Activated CD8-positive, alpha-beta memory T cell treated with anti-CD3 and anti-CD28 coated beads, Interleukin-2, amount 10 ng/mL, durations not matched to agents 7 days and 5 days (primary cell): ENCODE results near the gene ZNF385D. TPM values are rescaled to one million over a fixed set of nuclear protein-coding genes. Genes with fewer than 3 reads are reported as not detected.
"Not testable (repeated sequence)": the region's sequence is repeated elsewhere in the genome, so short reads cannot be mapped to it uniquely, and the experiment has no call there.

Source experiments
- ATAC-seq: fragments of 150-1000 bp; cut with Tn5 transposase; one replicate; pipeline ENCODE4 v1.10.0; 2021; ENCODE audit warnings: moderate library complexity
- CTCF ChIA-PET: fragments of 350-600 bp; sonication (Branson Sonifier 250); formaldehyde crosslinking; loops from one replicate; lab custom pipeline; 2021; ENCODE audit warnings: antibody characterized with exemption; lab: Charles Lee
- DNase-seq: peaks from one replicate; pipeline ENCODE4 v3.0.0-alpha.2; 2020
- H3K27ac Mint-ChIP-seq: one replicate; pipeline ENCODE4 v1.8.0; 2021; ENCODE audit warnings: mild to moderate bottlenecking, mixed read lengths
- H3K27me3 Mint-ChIP-seq: one replicate; pipeline ENCODE4 v1.8.0; 2021; ENCODE audit warnings: mixed read lengths
- H3K36me3 Mint-ChIP-seq: one replicate; pipeline ENCODE4 v1.8.0; 2021; ENCODE audit warnings: mild to moderate bottlenecking, mixed read lengths
- H3K4me1 Mint-ChIP-seq: one replicate; pipeline ENCODE4 v1.8.0; 2021; ENCODE audit warnings: mixed read lengths
- H3K4me3 Mint-ChIP-seq: one replicate; pipeline ENCODE4 v1.8.0; 2021; ENCODE audit warnings: mild to moderate bottlenecking, moderate library complexity, mixed read lengths
- H3K9me3 Mint-ChIP-seq: one replicate; pipeline ENCODE4 v1.8.0; 2022; ENCODE audit warnings: low read depth, mixed read lengths
- total RNA-seq, 2 experiments: library from RNA; stranded (reverse); gene quantifications; one replicate each; pipeline ENCODE4 v1.2.3, GENCODE V29; 2021

ZNF385D gene
- total RNA-seq, 2 experiments from 2014 or later, result not detected

DNA sequence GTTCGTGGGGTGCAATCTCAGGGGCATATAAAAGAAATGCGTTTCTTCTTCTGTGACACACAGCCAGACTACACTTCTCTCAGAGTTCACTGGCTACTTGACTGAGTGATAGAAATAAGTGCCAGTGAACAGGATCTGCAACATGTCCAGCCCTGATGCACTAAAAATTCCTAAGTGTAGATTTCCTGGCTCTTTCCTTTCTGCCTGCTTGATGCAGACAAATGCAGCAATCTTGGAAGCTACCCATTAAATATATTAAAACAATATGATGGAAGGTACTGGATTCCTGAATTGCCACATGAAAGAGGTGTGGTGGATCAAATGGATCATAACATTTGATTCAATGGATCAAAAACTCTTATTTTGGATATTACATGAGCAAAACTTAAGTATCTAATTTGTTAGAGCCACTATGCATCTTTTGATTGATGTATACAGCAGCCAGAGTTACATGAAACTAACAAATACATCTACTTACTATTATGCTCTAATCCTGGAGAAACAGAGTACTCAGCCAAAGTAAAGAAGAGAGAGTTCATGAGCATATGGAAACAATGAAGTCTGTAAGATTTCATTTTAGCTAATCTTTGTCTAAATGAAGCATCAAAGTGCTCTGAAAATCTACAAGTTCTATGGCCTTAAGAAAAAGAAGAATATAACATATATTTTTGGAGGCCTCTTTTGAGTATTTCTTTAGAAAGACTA is 222.6 kb downstream of the ZNF385D start:
- no peak overlapping the region for H3K4me3 Mint-ChIP-seq
- H3K27ac Mint-ChIP-seq, result no peak overlapping the region
- CTCF ChIA-PET, result no interaction called here
- no peaks in the 10 kb centered on the region for H3K36me3 Mint-ChIP-seq
- ATAC-seq (no peak), DNase-seq (no peak)
- H3K27me3 Mint-ChIP-seq, result no peaks in the 10 kb centered on the region
- peaks cover 3% of the 10 kb centered on the region for H3K9me3 Mint-ChIP-seq
- H3K4me1 Mint-ChIP-seq, result no peaks in the 10 kb centered on the region

GRCh38 chr3:21526461-21526860 is 224.5 kb downstream of the ZNF385D start:
- no peak for ATAC-seq
- H3K27me3 Mint-ChIP-seq, result no peaks in the 10 kb centered on the region
- no peak for DNase-seq
- no peak overlapping the region for H3K27ac Mint-ChIP-seq
- H3K36me3 Mint-ChIP-seq, result no peaks in the 10 kb centered on the region
- no peak overlapping the region for H3K4me3 Mint-ChIP-seq
- CTCF ChIA-PET, result no interaction called here
- H3K9me3 Mint-ChIP-seq, result peaks cover 2% of the 10 kb centered on the region
- no peaks in the 10 kb centered on the region for H3K4me1 Mint-ChIP-seq

DNA sequence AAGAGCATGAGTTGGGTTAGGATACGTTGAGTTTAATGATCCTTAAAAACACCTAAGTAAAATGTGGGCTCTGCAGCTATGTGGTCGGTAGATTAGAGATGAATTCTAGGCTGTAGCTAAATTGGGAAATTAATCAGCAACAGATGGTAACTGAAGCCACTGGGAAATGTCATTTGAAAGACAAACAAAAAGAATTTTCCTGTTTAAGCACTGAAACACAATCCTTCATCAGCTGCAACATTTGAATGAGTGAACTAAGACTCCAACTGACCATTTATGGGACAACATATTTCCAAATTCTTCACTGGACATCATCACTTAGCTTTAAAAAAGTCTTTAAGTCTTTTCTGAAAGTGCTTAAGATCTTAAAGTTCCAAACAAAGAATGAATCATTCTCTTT is 226.9 kb downstream of the ZNF385D start:
- Mint-ChIP-seq H3K27ac (no peak overlapping the region), H3K4me3 (no peak overlapping the region), H3K27me3 (no peaks in the 10 kb centered on the region), H3K36me3 (no peaks in the 10 kb centered on the region), H3K4me1 (no peaks in the 10 kb centered on the region), H3K9me3 (peaks cover 3% of the 10 kb centered on the region)
- CTCF ChIA-PET, result no interaction called here
- ATAC-seq, result no peak
- DNase-seq, result no peak

DNA sequence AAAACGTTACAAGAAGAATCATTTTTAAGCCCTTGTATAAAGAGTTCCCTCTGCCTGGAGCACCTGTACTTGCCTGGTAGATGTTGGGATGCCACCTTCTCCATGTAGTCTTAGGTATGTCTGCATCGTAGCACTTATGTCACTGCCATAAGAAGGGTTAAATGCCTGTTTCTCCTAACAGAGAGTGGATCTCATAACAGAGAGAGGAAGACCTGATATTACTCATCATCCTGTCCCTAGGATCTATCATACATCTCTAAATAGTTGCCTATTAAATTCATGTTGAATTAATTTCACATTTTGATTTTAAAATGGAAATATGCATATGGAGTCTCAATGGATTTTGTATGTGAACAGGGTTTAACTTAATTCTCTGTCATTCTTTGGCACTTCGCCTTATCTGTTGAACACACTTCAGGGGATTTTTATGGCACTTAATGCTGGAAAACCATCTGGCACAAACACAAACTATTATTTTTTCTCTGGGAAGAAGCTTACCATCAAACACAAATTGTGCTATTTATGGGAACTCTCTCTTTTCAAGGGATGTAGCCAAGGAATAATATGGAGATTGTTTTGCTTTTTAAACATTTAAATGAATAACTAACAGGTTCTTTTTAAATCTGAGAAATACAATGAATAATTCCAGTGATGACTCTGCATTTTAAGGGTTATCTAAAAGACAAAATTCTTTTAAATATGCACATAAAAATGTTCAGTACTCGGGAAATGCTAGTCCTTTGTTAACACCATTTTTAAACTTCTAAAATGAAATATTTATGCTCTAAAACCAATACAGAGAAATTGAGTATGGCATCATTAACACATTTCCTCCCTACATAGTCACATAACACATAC is 230.7 kb downstream of the ZNF385D start:
- DNase-seq (no peak), ATAC-seq (no peak)
- Mint-ChIP-seq H3K9me3 (peaks cover 3% of the 10 kb centered on the region), H3K36me3 (no peaks in the 10 kb centered on the region), H3K27ac (no peak overlapping the region), H3K4me3 (no peak overlapping the region), H3K27me3 (no peaks in the 10 kb centered on the region), H3K4me1 (no peaks in the 10 kb centered on the region)
- CTCF ChIA-PET, result no interaction called here

DNA sequence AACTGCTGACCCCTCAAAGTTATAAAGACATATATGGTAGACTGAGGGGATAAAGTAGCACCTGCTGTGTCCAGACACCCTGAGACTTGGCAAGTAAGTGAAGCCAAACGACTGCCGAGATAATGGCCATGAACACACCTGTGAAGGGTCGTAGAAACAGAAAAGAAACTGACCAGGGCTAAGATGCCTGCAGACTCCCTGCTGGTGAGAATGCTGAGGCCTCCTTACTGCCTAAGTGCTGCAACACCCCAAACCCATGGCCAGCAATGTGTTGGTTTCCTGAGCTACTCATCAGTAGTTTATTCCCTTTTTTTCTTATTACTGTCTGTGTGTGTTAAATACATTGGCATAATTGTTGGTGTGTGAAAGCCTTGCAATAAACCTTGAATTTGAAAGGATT is 233.8 kb downstream of the ZNF385D start:
- Mint-ChIP-seq H3K4me1 (no peaks in the 10 kb centered on the region), H3K27ac (no peak overlapping the region), H3K27me3 (no peaks in the 10 kb centered on the region)

GRCh38 chr3:21515417-21515816 is 235.6 kb downstream of the ZNF385D start:
- Mint-ChIP-seq H3K27ac (no peak overlapping the region), H3K27me3 (no peaks in the 10 kb centered on the region), H3K4me1 (no peaks in the 10 kb centered on the region), H3K4me3 (no peak overlapping the region), H3K36me3 (no peaks in the 10 kb centered on the region), H3K9me3 (peaks cover 9% of the 10 kb centered on the region)
- no peak for DNase-seq
- ATAC-seq, result no peak
- CTCF ChIA-PET, result no interaction called here

More for the DNA sequence above, 233.8 kb downstream of the ZNF385D start:
- Mint-ChIP-seq H3K4me3 (no peak overlapping the region), H3K36me3 (no peaks in the 10 kb centered on the region), H3K9me3 (peaks cover 3% of the 10 kb centered on the region)
- no peak for DNase-seq
- CTCF ChIA-PET, result no interaction called here
- no peak for ATAC-seq

GRCh38 chr3:21509731-21510470 is 241.1 kb downstream of the ZNF385D start:
- CTCF ChIA-PET, result no interaction called here

GRCh38 chr3:21508246-21508645 is 242.8 kb downstream of the ZNF385D start:
- Mint-ChIP-seq H3K27me3 (no peaks in the 10 kb centered on the region), H3K4me1 (no peaks in the 10 kb centered on the region), H3K27ac (no peak overlapping the region), H3K36me3 (no peaks in the 10 kb centered on the region), H3K4me3 (no peak overlapping the region), H3K9me3 (peaks cover 14% of the 10 kb centered on the region)
- CTCF ChIA-PET, result no interaction called here
- ATAC-seq, result no peak
- DNase-seq, result no peak

More at GRCh38 chr3:21509731-21510470, 241.1 kb downstream of the ZNF385D start:
- H3K9me3 Mint-ChIP-seq, result peaks cover 12% of the 10 kb centered on the region
- no peak overlapping the region for H3K27ac Mint-ChIP-seq
- no peak overlapping the region for H3K4me3 Mint-ChIP-seq
- ATAC-seq (no peak), DNase-seq (no peak)
- H3K36me3 Mint-ChIP-seq, result no peaks in the 10 kb centered on the region
- no peaks in the 10 kb centered on the region for H3K4me1 Mint-ChIP-seq
- H3K27me3 Mint-ChIP-seq, result no peaks in the 10 kb centered on the region

DNA sequence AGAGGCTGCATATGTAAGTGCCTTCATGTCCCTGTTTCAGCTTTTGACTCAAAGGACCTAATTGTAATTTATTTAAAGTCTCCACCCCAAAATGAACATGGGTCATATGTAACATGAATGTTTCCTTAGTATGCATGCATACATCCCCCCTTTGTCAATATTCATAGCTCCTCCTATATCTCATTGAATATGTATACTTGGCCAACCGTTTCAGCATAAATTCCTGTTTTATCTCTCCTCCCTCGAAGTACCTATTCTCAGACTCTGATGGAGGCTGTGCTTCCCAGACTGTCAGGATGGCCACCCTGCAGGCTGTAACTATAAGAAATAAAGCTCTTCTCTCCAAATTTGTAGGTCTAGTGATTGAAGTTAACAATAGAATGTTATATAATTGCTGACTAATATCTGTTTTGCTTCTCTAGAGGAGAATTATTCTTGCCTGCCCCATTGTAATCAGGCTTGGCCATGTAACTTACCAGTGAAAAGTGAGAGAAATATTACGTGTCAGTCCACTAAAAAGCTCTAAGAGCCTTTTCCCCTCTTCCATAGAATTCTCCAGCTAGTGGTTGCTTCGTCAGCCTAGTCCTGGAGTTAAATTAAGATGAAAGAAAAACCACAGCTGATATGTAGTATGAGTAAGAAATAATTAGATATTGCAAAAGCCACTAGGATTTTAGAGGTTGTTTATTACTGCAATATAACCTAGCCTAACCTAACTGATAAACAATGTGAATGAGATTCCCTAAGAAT is 245.1 kb downstream of the ZNF385D start:
- H3K36me3 Mint-ChIP-seq, result no peaks in the 10 kb centered on the region
- no peaks in the 10 kb centered on the region for H3K27me3 Mint-ChIP-seq
- ATAC-seq (no peak), DNase-seq (no peak)
- H3K4me1 Mint-ChIP-seq, result no peaks in the 10 kb centered on the region
- H3K9me3 Mint-ChIP-seq, result peaks cover 11% of the 10 kb centered on the region
- no peak overlapping the region for H3K27ac Mint-ChIP-seq
- CTCF ChIA-PET, result no interaction called here
- H3K4me3 Mint-ChIP-seq, result no peak overlapping the region

DNA sequence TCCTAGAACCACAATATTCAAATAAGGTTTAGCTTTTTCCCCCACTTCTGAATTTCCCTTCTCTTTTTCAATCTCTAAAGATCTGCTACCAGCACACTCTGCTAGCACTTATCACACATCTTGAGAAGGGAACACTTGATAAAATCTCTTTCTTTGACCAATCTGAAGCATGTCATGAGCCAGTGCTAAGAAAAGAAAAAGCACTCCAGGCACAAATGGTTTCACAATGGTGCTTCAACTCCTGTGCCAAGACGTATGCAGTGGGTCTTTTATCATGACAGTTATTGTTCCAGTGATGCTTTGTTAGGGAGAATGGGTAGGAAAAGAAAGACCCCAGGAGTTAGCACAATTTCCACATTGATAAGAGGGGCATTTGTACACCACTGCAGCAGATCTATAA is 248.4 kb downstream of the ZNF385D start:
- no peak overlapping the region for H3K4me3 Mint-ChIP-seq
- no peak for ATAC-seq
- H3K36me3 Mint-ChIP-seq, result no peaks in the 10 kb centered on the region
- no peak overlapping the region for H3K27ac Mint-ChIP-seq
- H3K4me1 Mint-ChIP-seq, result no peaks in the 10 kb centered on the region
- CTCF ChIA-PET, result no interaction called here
- peaks cover 7% of the 10 kb centered on the region for H3K9me3 Mint-ChIP-seq
- H3K27me3 Mint-ChIP-seq, result no peaks in the 10 kb centered on the region
- no peak for DNase-seq

- DNase-seq, result no peak
- Mint-ChIP-seq H3K4me1 (no peaks in the 10 kb centered on the region), H3K9me3 (peaks cover 10% of the 10 kb centered on the region), H3K4me3 (no peak overlapping the region), H3K27ac (no peak overlapping the region), H3K36me3 (no peaks in the 10 kb centered on the region), H3K27me3 (no peaks in the 10 kb centered on the region)
- CTCF ChIA-PET, result no interaction called here
- ATAC-seq, result no peak
Observed at GRCh38 chr3:21500834-21501233, 250.2 kb downstream of the ZNF385D start.

DNA sequence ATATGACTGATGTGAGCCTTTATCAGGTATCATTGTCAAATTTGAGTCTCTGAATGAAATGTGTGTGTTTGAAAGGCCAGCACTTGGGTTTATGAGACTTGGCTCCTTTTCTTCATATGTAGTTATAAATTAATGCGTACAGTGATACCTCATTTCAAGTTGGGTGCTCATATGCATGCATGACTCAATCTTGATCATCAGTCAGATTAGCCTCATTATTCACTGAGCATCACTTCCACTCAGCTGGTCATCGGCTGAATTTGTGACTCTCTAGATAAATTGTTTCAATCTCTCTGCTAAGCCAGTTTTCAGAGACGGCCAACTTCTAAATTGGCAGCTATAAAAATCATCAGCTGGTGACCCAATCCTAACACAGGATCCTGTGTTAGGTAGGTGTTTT is 260.3 kb downstream of the ZNF385D start:
- CTCF ChIA-PET, ATAC-seq, H3K4me1 Mint-ChIP-seq, DNase-seq, H3K9me3 Mint-ChIP-seq, H3K27me3 Mint-ChIP-seq, H3K27ac Mint-ChIP-seq, H3K4me3 Mint-ChIP-seq, H3K36me3 Mint-ChIP-seq: not testable (repeated sequence)

DNA sequence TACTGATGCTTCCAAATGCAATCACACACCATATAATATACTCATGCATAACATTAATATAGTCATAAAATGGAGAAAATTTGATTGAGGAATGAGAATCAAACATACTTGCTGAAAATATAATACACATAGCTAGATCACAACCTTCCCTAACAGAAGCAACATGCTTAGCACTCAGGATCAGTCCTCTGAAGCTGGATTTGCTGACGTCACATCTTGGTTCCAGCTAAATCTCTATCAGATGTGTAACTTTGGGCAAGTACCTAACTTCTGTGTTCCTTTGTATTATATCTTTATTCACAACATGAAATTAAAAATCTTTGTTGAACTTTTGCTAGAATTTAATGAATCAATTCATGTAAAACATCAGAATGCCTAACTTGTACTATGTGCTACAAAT is 263.5 kb downstream of the ZNF385D start:
- no peak for ATAC-seq
- Mint-ChIP-seq H3K36me3 (no peaks in the 10 kb centered on the region), H3K27ac (no peak overlapping the region), H3K4me3 (no peak overlapping the region), H3K27me3 (no peaks in the 10 kb centered on the region), H3K9me3 (no peaks in the 10 kb centered on the region), H3K4me1 (no peaks in the 10 kb centered on the region)
- DNase-seq, result no peak
- CTCF ChIA-PET, result no interaction called here
